ENCODE measurements around the gene CPTP.

GRCh38 chr1:1284221-1285101, 40.1 kb upstream of the CPTP start:
- TF ChIP-seq CTCF (IDR thresholded peaks at IDR 0.05) (no peak), POLR2A (IDR thresholded peaks at IDR 0.05) (no peak)
